Activated T-helper 1 cell treated with Interleukin-2 at 50 U/mL for 16 hours (primary cell): ENCODE data around the gene LBH.

Experiments
- DNase-seq: peaks from one replicate; pipeline ENCODE4 v3.0.0-alpha.2; 2020; ENCODE audit warnings: low read depth

LBH gene

DNA sequence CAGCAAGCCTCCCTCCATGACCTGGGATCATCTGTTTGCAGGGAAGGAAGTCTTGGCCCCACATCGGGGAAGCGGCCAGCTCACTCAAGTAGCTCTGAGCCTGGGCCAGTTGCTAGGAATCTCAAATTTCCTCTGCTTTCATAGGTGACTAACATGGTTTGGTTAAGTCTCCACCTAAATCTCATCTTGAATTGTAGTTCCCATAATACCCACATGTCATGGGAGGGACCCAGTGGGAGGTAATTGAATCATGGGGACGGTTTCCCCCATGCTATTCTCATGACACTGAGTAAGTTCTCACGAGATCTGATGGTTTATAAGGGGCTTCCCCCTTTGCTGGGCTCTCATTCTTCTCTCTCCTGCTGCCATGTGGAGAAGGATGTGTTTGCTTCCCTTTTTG lies 75.2 kb downstream of the LBH start:
- DNase-seq: no peak

DNA sequence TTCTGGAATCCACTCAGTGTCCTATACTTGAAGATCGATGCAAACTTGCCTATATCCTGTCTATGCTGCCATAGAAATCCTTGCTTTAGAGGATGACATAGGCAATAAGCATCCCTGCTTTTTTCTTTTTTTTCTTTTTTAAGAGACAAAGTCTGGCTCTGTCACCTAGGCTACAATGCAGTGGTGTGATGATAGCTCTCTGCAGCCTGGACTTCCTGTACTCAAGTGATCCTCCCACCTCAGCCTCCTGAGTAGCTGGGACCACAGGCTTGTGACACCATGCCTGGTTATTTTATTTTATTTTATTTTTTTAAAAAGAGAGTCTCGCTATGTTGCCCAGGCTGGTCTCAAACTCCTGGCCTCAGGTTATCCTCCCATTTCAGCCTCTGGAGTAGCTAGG lies 76.9 kb downstream of the LBH start:
- DNase-seq: no peak
